Activated B cell treated with CpG ODN at 0.5 μM for 24 hours (primary cell): ENCODE measurements around the gene BAK1. TPM values are rescaled to one million over a fixed set of nuclear protein-coding genes. Genes with fewer than 3 reads are reported as not detected.
A peak's percentile ranks its signal among the peaks of the same experiment; 100 is the strongest.

Experiments
- ATAC-seq: fragments of 200-7000 bp; cut with Tn5 transposase; one replicate; pipeline ENCODE4 v1.10.0; 2021; ENCODE audit warnings: low read depth, mild to moderate bottlenecking, moderate library complexity
- CTCF ChIA-PET: fragments of 350-600 bp; sonication (Branson Sonifier 250); formaldehyde crosslinking; loops from one replicate; lab custom pipeline; 2021; ENCODE audit warnings: antibody characterized with exemption; lab: Charles Lee
- POLR2A ChIA-PET: fragments of 350-600 bp; sonication (Branson Sonifier 250); formaldehyde crosslinking; loops from one replicate; lab custom pipeline; 2021; ENCODE audit warnings: antibody characterized with exemption; lab: Charles Lee
- DNase-seq: peaks from one replicate; pipeline ENCODE4 v3.0.0; 2022
- H3K27ac Mint-ChIP-seq: one replicate; pipeline ENCODE4 v1.8.0; 2020; ENCODE audit warnings: mixed read lengths
- H3K27me3 Mint-ChIP-seq: one replicate; pipeline ENCODE4 v1.8.0; 2021; ENCODE audit warnings: mixed read lengths
- H3K36me3 Mint-ChIP-seq: one replicate; pipeline ENCODE4 v1.8.0; 2021; ENCODE audit warnings: low read depth, mixed read lengths
- H3K4me1 Mint-ChIP-seq: one replicate; pipeline ENCODE4 v1.8.0; 2021; ENCODE audit warnings: mixed read lengths
- H3K4me3 Mint-ChIP-seq: one replicate; pipeline ENCODE4 v1.8.0; 2020; ENCODE audit warnings: mild to moderate bottlenecking, mixed read lengths
- H3K9me3 Mint-ChIP-seq: one replicate; pipeline ENCODE4 v1.8.0; 2020; ENCODE audit warnings: mixed read lengths
- CTCF ChIP-seq: fragments of 200-600 bp; IDR thresholded peaks from one replicate; pipeline ENCODE4 v1.8.0; 2022; ENCODE audit warnings: antibody characterized with exemption, mild to moderate bottlenecking
- intact Hi-C: fragments of 100-400 bp; cut with micrococcal nuclease; formaldehyde crosslinking; loops from one replicate; pipeline ENCODE4 v1.15.1; 2024
- total RNA-seq: library from RNA; stranded (reverse); gene quantifications from 2 replicates; pipeline ENCODE4 v1.2.3, GENCODE V29; 2022

The BAK1 gene
- total RNA-seq, 1 donor from 2014 or later: 29.5 TPM

DNA sequence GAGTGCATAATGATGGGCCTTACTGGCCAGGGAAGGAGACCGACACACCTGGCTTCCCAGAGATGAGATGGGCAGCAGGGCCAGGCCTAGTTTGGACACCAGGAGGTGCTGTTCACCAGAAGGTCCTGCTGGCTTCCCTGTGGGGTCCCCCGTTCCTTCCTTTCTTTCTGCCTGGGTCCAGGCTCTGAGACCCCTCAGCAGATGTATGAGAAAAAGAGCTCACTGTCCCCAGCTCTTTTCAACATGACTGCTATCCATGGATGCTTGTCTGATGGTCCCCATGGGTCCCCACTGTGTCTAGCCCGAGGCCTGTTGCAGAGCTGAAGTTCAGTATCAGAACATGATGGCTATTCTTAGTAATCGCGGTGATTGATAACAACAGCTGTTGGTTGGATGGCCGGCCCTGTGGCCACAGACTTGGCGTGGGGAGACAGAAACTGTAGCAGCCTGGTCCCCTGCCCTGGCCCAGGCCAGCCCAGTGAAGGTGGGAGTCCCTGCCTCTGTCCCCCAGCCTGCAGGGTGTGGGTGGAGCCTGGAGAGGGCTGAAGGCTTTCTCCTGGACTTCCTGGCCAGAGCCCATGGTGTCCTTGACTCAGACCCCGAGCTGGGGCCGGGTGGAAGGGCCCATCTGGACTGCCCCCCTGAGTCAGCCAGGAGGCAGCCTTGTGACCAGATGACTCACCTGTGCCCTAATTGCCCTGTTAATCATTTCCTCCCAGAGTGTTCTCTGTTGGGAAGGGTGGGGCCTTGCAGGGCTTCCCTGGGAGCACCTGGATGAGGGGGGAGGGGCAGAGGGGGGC is 9.9 kb upstream of the BAK1 start:
- H3K4me1 Mint-ChIP-seq: peaks cover 63% of the 10 kb centered on the region
- H3K27me3 Mint-ChIP-seq: no peaks in the 10 kb centered on the region
- CTCF ChIA-PET: interaction anchor here (0.6 to 1.4 kb wide), 18 partner anchors 10 to 836 kb away, joined by 3 to 52 read pairs (median 4); partner anchors contain the start of genes BAK1, ITPR3, RPS10 and UQCC2
- intact Hi-C loops: loop anchor here (1.0 to 5.0 kb wide), 6 partner anchors 17 to 1393 kb away; no protein-coding TSS in a partner anchor
- H3K27ac Mint-ChIP-seq: peak overlapping the region; percentile 50
- TF ChIP-seq CTCF: no peak
- DNase-seq: peak; percentile 44
- POLR2A ChIA-PET: interaction anchor here (0.7 to 1.4 kb wide), 9 partner anchors 15 to 122 kb away, joined by 3 to 11 read pairs (median 4); partner anchors contain the start of genes ITPR3 and UQCC2
- peak; percentile 7 for ATAC-seq
- no peaks in the 10 kb centered on the region for H3K36me3 Mint-ChIP-seq
- no peak overlapping the region for H3K4me3 Mint-ChIP-seq
- H3K9me3 Mint-ChIP-seq: no peaks in the 10 kb centered on the region

DNA sequence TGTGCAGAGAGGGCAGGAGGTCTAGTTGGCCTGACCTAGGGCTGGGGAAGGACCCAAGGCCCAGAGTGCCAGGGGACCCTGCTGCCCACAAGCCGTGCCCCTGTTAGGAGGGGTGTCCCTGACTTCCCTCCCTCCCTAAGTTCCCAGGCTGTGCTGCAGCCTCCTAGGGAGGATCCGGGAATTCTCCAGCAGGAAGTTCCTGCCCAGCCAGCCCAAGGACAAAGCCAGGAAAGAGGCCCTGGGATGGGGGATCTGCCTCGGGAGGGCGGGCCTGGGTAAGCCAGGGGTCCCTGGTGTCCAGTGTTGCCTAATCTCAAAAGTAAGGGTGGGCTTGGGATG is 9.3 kb upstream of the BAK1 start:
- ATAC-seq: no peak
- intact Hi-C loops: loop anchor here (1.0 to 5.0 kb wide), 5 partner anchors 18 to 563 kb away; no protein-coding TSS in a partner anchor
- no peaks in the 10 kb centered on the region for H3K9me3 Mint-ChIP-seq
- H3K4me3 Mint-ChIP-seq: no peak overlapping the region
- peaks cover 61% of the 10 kb centered on the region for H3K4me1 Mint-ChIP-seq
- H3K27me3 Mint-ChIP-seq: no peaks in the 10 kb centered on the region
- CTCF ChIA-PET: interaction anchor here (1.0 to 1.4 kb wide), 10 partner anchors 9 to 438 kb away, joined by 3 to 52 read pairs (median 4); partner anchors contain the start of genes BAK1 and UQCC2
- POLR2A ChIA-PET: interaction anchor here (0.9 to 1.4 kb wide), 5 partner anchors 15 to 78 kb away, joined by 3 to 11 read pairs (median 4); partner anchors contain the start of gene ITPR3
- TF ChIP-seq CTCF: no peak
- no peaks in the 10 kb centered on the region for H3K36me3 Mint-ChIP-seq
- H3K27ac Mint-ChIP-seq: peak overlapping the region; percentile 50
- no peak for DNase-seq

DNA sequence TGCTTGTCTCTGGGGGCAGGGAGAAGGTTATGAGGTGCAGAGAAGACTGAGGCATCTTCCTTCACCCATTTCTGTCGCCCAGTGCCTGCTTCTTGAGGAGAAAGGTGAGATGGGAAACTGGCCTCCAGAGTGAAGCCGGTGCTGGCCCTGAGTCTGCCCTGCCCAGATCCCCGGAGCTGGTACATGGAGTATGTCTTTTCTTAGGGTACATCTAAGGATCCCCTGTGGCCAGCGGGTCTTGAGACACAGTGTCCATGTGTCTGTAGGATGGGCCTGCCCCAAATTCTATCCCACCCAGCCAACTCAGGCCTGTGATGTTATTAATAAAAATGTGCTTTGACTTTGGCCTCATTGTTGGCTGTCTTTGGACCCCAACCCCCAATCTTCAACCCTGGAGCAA is 8.8 kb upstream of the BAK1 start:
- no peaks in the 10 kb centered on the region for H3K27me3 Mint-ChIP-seq
- peaks cover 61% of the 10 kb centered on the region for H3K4me1 Mint-ChIP-seq
- no peak overlapping the region for H3K27ac Mint-ChIP-seq
- no peak for TF ChIP-seq CTCF
- ChIA-PET POLR2A (interaction anchor here (3.0 kb wide), 1 partner anchor 19 kb away, joined by 10 read pairs; no protein-coding TSS in a partner anchor), CTCF (interaction anchor here (5.0 to 5.4 kb wide), 2 partner anchors 18 to 113 kb away, joined by 42 to 66 read pairs; no protein-coding TSS in a partner anchor)
- intact Hi-C loops: loop anchor here (1.0 to 5.0 kb wide), 5 partner anchors 18 to 563 kb away; no protein-coding TSS in a partner anchor
- no peaks in the 10 kb centered on the region for H3K36me3 Mint-ChIP-seq
- ATAC-seq (no peak), DNase-seq (no peak)
- H3K4me3 Mint-ChIP-seq: no peak overlapping the region
- H3K9me3 Mint-ChIP-seq: no peaks in the 10 kb centered on the region

DNA sequence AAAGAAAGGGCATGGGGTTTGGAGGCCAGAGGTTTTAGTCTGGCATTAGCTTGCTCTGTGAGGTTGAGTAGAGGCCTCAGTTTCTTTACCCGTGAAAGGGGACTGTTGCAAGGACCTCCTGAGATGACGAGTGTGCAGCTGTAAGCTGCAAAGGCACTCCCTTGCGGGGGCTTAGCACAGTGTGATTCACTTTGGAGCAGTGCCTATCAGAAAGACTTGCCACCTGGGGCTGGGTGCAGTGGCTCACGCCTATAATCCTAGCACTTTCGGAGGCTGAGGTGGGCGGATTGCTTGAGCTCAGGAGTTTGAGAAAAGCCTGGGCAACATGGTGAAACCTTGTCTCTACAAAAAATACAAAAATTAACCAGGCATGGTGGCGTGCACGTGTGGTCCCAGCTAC is 7.5 kb upstream of the BAK1 start:
- Mint-ChIP-seq H3K27ac (peak overlapping the region; percentile 27), H3K4me1 (peaks cover 50% of the 10 kb centered on the region)
- intact Hi-C loops: loop anchor here (5.0 kb wide), 1 partner anchor 565 kb away; no protein-coding TSS in a partner anchor

More for the DNA sequence above, 7.5 kb upstream of the BAK1 start:
- H3K36me3 Mint-ChIP-seq: no peaks in the 10 kb centered on the region
- DNase-seq: no peak
- CTCF ChIA-PET: interaction anchor here (0.6 to 5.4 kb wide), 7 partner anchors 9 to 595 kb away, joined by 3 to 66 read pairs (median 3); no protein-coding TSS in a partner anchor
- ATAC-seq: no peak
- no peak overlapping the region for H3K4me3 Mint-ChIP-seq
- POLR2A ChIA-PET: interaction anchor here (0.6 to 3.0 kb wide), 3 partner anchors 17 to 33 kb away, joined by 3 to 10 read pairs (median 6); partner anchors contain the start of gene ITPR3
- H3K27me3 Mint-ChIP-seq: no peaks in the 10 kb centered on the region
- no peak for TF ChIP-seq CTCF
- no peaks in the 10 kb centered on the region for H3K9me3 Mint-ChIP-seq
